Panc1 (cell line): ENCODE results near the gene EP400. TPM values are rescaled to one million over a fixed set of nuclear protein-coding genes. Genes with fewer than 3 reads are reported as not detected.

ENCODE experiments used
- ATAC-seq: fragments of 200-7000 bp; cut with Tn5 transposase; 2 replicates; pipeline ENCODE4 v1.9.1; 2020; ENCODE audit warnings: mild to moderate bottlenecking, moderate library complexity
- BruUV-seq: library from RNA; stranded (reverse); fragments of 400-500 nt; replicated peaks from 2 replicates; lab custom pipeline; 2021; lab: Mats Ljungman, UMichigan
- CTCF ChIA-PET: fragments of 300-600 bp; sonication (Branson Sonifier 250); formaldehyde crosslinking; loops from one replicate; lab custom pipeline; 2022; ENCODE audit warnings: antibody characterized with exemption; lab: Charles Lee
- POLR2A ChIA-PET: fragments of 300-600 bp; sonication (Branson Sonifier 250); formaldehyde crosslinking; loops from one replicate; lab custom pipeline; 2022; ENCODE audit warnings: antibody characterized with exemption; lab: Charles Lee
- DNase-seq: peaks from one replicate; pipeline ENCODE4 v3.0.0-alpha.2; 2010; ENCODE audit warnings: low read depth, low spot score
- H3K27ac ChIP-seq: 2 replicates; pipeline ENCODE4 v1.5.1; 2011; ENCODE audit warnings: mild to moderate bottlenecking, low read length, inconsistent platforms
- H3K27me3 ChIP-seq: fragments of 200-500 bp; sonication (Bioruptor generic); 2 replicates; pipeline ENCODE4 v1.6.0; 2014; ENCODE audit warnings: low read length, inconsistent platforms; ENCODE audit not compliant: control insufficient read depth, insufficient read depth
- H3K36me3 ChIP-seq: fragments of 200-500 bp; sonication (Bioruptor generic); 2 replicates; pipeline ENCODE4 v1.5.1; 2014; ENCODE audit warnings: inconsistent platforms, mild to moderate bottlenecking, low read length, moderate library complexity; ENCODE audit not compliant: control insufficient read depth, insufficient read depth
- H3K4me1 ChIP-seq: 2 replicates; pipeline ENCODE4 v1.5.1; 2011; ENCODE audit warnings: inconsistent platforms, mild to moderate bottlenecking, low read length, moderate library complexity; ENCODE audit not compliant: control insufficient read depth, insufficient read depth
- H3K4me3 ChIP-seq, 2 experiments: 2 replicates each; pipeline ENCODE4 v1.5.1; 2011 to 2012; ENCODE audit warnings: low read depth in 2 of 2, low read length in 2 of 2, mild to moderate bottlenecking in 2 of 2, inconsistent platforms in 1 of 2, moderate library complexity in 1 of 2
- H3K9me3 ChIP-seq: fragments of 200-500 bp; sonication (Bioruptor generic); 2 replicates; pipeline ENCODE4 v1.5.1; 2014; ENCODE audit warnings: low read depth, mild to moderate bottlenecking, inconsistent platforms, low read length, moderate library complexity; ENCODE audit not compliant: control insufficient read depth, insufficient read depth
- CTCF ChIP-seq: fragments of 450-650 bp; IDR thresholded peaks from 2 replicates; pipeline ENCODE4 v1.5.1; 2017; ENCODE audit warnings: mild to moderate bottlenecking
- POLR2AphosphoS5 ChIP-seq: IDR thresholded peaks from 2 replicates; pipeline ENCODE4 v1.6.1; 2012; ENCODE audit warnings: mild to moderate bottlenecking, low read depth, low read length, moderate library complexity
- REST ChIP-seq, 2 experiments: IDR thresholded peaks; 2 replicates each; pipeline ENCODE4 v1.6.1; 2011 to 2012; ENCODE audit warnings: low read depth in 2 of 2, control low read depth in 1 of 2, low read length in 1 of 2, mild to moderate bottlenecking in 1 of 2, moderate library complexity in 1 of 2; ENCODE audit not compliant: insufficient read depth in 1 of 2
- SIN3A ChIP-seq: IDR thresholded peaks from 2 replicates; pipeline ENCODE4 v1.6.1; 2012; ENCODE audit warnings: low read depth, mild to moderate bottlenecking, low read length, moderate library complexity, borderline replicate concordance; ENCODE audit not compliant: insufficient read depth
- TCF7L2 ChIP-seq: IDR thresholded peaks from 2 replicates; pipeline ENCODE4 v1.6.1; 2011; ENCODE audit warnings: mild to moderate bottlenecking, low read depth, low read length, inconsistent platforms
- in situ Hi-C: cut with HindIII; loops from 2 replicates; pipeline ENCODE4 v1.10.0; 2016; ENCODE audit warnings: low sequenced_read_pairs, low pct_unique_long_range_greater_than_20kb
- intact Hi-C: fragments of 100-400 bp; cut with micrococcal nuclease; formaldehyde crosslinking; loops from one replicate; pipeline ENCODE4 v1.10.0; 2022; ENCODE audit not compliant: unreplicated experiment
- total RNA-seq: library from RNA; stranded (reverse); gene quantifications from one replicate; pipeline ENCODE4 v1.2.1, GENCODE V29; 2021; ENCODE audit not compliant: unreplicated experiment

Gene EP400
- total RNA-seq, 1 experiment from 2014 or later: 59.4 TPM

GRCh38 chr12:131975228-131975627 lies 25.5 kb downstream of the EP400 start:
- H3K9me3 ChIP-seq: no peaks in the 10 kb centered on the region
- no peak overlapping the region for H3K27ac ChIP-seq
- intact Hi-C loops (no loop called here), in situ Hi-C loops (no loop called here)
- no peaks in the 10 kb centered on the region for H3K4me1 ChIP-seq
- TF ChIP-seq TCF7L2 (no peak), POLR2AphosphoS5 (no peak), SIN3A (no peak), CTCF (no peak), REST (IDR thresholded peaks at IDR 0.05; ENCODE audit: insufficient read depth in 1 of 2, low read depth in 2 of 2, low read length in 1 of 2) (no peak)
- CTCF ChIA-PET: no interaction called here
- no peak for ATAC-seq
- no peaks in the 10 kb centered on the region for H3K36me3 ChIP-seq
- no peak for DNase-seq
- no peak overlapping the region for H3K4me3 ChIP-seq
- no peaks in the 10 kb centered on the region for H3K27me3 ChIP-seq
- POLR2A ChIA-PET: no interaction called here
- BruUV-seq: no TSS peak

GRCh38 chr12:131979606-131980005 lies 29.9 kb downstream of the EP400 start:
- ATAC-seq: no peak
- in situ Hi-C loops: no loop called here
- Histone ChIP-seq H3K36me3 (peaks cover 2% of the 10 kb centered on the region; the same call in 1 of the 2 replicates), H3K9me3 (no peaks in the 10 kb centered on the region), H3K4me1 (no peaks in the 10 kb centered on the region), H3K4me3 (no peak overlapping the region), H3K27me3 (no peaks in the 10 kb centered on the region), H3K27ac (no peak overlapping the region)
- ChIA-PET POLR2A (interaction anchor here (0.6 kb wide), 1 partner anchor 95 kb away, joined by 4 read pairs; no protein-coding TSS in a partner anchor), CTCF (no interaction called here)
- TF ChIP-seq TCF7L2: no peak
- TF ChIP-seq CTCF: no peak
- no peak for TF ChIP-seq SIN3A
- no peak for TF ChIP-seq REST (IDR thresholded peaks at IDR 0.05; ENCODE audit: insufficient read depth in 1 of 2, low read depth in 2 of 2, low read length in 1 of 2)
- no peak for TF ChIP-seq POLR2AphosphoS5
- DNase-seq: no peak
- intact Hi-C loops: no loop called here
- no TSS peak for BruUV-seq
